Stromal cell of bone marrow (primary cell): ENCODE measurements around the gene SLC25A21.
"Not testable (repeated sequence)": the region's sequence is repeated elsewhere in the genome, so short reads cannot be mapped to it uniquely, and the experiment has no call there.

ENCODE experiments used
- DNase-seq: peaks from one replicate; pipeline ENCODE4 v3.0.0-alpha.2; 2012; ENCODE audit warnings: low read depth

The SLC25A21 gene

GRCh38 chr14:36702474-36702873, 469.9 kb downstream of the SLC25A21 start:
- DNase-seq, result no peak

- no peak for DNase-seq
Observed at GRCh38 chr14:36701132-36701531, 471.3 kb downstream of the SLC25A21 start.

- no peak for DNase-seq
Observed at GRCh38 chr14:36700651-36701050, 471.8 kb downstream of the SLC25A21 start.

- not testable (repeated sequence) for DNase-seq
Observed at GRCh38 chr14:36699420-36699819, 473.0 kb downstream of the SLC25A21 start.

- peak; percentile 17 for DNase-seq
Observed at GRCh38 chr14:36690311-36691040, 481.9 kb downstream of the SLC25A21 start.

- DNase-seq, result no peak
Observed at GRCh38 chr14:36684946-36685345, 487.5 kb downstream of the SLC25A21 start.

- no peak for DNase-seq
Observed at GRCh38 chr14:36683083-36683724, 489.2 kb downstream of the SLC25A21 start.

- no peak for DNase-seq
Observed at GRCh38 chr14:36682338-36682737, 490.1 kb downstream of the SLC25A21 start.

GRCh38 chr14:36676236-36676635, 496.2 kb downstream of the SLC25A21 start:
- DNase-seq, result no peak

- DNase-seq, result no peak
Observed at GRCh38 chr14:36675581-36675980, 496.8 kb downstream of the SLC25A21 start.

- DNase-seq, result no peak
Observed at GRCh38 chr14:36674659-36675058, 497.7 kb downstream of the SLC25A21 start.

GRCh38 chr14:36672095-36672494, 500.3 kb downstream of the SLC25A21 start:
- DNase-seq, result no peak

- no peak for DNase-seq
Observed at GRCh38 chr14:36671149-36671548, 501.3 kb downstream of the SLC25A21 start.

GRCh38 chr14:36667679-36668078, 504.7 kb downstream of the SLC25A21 start:
- no peak for DNase-seq

GRCh38 chr14:36666416-36667206, 505.8 kb downstream of the SLC25A21 start:
- no peak for DNase-seq

GRCh38 chr14:36665887-36666415, 506.5 kb downstream of the SLC25A21 start:
- DNase-seq, result no peak

- DNase-seq, result no peak
Observed at GRCh38 chr14:36664322-36665193, 507.8 kb downstream of the SLC25A21 start.

- no peak for DNase-seq
Observed at GRCh38 chr14:36663404-36664321, 508.7 kb downstream of the SLC25A21 start.

GRCh38 chr14:36662543-36663403, 509.6 kb downstream of the SLC25A21 start:
- no peak for DNase-seq

GRCh38 chr14:36662258-36662542, 510.2 kb downstream of the SLC25A21 start:
- DNase-seq, result no peak
